GM21423 (cell line): ENCODE data around the gene ANP32A.

Experiments used
- ATAC-seq: cut with Tn5 transposase; IDR thresholded peaks from one replicate; pipeline ENCODE4 v1.9.1; 2021; ENCODE audit warnings: mild to moderate bottlenecking, moderate library complexity; ENCODE audit not compliant: unreplicated experiment

Gene ANP32A

GRCh38 chr15:68784206-68784605 is 36.5 kb downstream of the ANP32A start:
- ATAC-seq = no peak

DNA sequence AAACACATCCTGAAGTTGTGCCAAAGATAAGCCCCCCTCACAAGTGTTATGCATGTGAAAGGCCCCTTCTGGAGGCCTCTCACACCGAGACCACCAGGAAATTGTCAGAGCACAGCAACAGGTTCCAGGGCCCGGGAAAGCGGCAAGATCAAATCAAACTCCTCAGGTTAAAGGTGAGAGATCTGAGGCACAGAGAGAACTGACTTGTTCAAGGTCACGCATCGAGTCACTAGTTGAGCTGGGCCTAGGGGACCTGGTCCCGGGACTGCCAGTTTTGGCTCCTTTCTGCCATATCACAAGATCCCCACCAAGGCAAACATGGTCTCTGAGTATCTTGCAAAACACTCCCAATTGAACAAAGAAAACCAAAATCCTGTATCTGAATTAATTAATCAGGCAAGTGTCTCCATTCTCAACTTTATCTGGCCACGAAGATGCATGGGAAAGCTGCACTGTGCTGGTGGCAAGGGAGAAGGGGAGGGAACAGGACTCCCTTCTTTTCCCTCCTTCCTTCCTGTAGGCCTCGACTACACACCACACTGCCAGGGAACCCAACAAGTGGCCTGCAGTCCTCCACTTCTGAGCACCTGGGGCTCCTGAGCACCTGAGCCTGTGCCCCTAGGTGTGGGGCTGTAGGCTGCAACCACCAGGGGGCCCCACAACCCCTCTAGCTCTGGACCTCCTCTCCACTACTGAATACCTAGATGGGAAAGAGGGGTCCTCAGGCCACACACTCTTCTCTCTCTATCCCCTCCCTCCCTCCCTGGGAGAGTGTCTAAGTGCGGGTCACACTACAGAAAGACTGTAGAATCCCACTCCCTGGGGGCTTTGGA is 37.3 kb downstream of the ANP32A start:
- no peak for ATAC-seq

- ATAC-seq = no peak
Measured at GRCh38 chr15:68782589-68783161, 38.0 kb downstream of the ANP32A start.

- no peak for ATAC-seq
Measured at GRCh38 chr15:68781766-68782588, 38.7 kb downstream of the ANP32A start.

- ATAC-seq = no peak
Measured at GRCh38 chr15:68781217-68781616, 39.5 kb downstream of the ANP32A start.

DNA sequence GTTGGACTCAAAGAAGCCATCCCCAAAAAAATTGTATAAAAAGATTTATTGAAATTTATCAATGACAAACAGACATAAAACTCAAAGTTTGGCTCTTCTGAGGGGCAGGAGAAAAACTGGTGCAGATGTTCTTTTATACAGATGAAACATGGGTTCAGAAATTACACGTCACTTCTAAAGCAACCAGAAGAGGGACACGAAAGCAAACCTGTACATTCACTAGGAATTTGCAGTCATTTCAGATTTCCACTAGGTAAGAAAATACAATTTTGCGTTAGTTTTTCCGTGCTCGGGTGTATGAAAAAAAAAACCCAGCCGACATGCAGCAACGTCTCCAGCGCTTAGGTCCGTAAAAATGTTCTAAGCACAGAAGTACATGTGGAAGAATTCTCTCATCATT is 41.8 kb downstream of the ANP32A start:
- ATAC-seq = no peak

- ATAC-seq = no peak
Measured at GRCh38 chr15:68776477-68777270, 44.0 kb downstream of the ANP32A start.

DNA sequence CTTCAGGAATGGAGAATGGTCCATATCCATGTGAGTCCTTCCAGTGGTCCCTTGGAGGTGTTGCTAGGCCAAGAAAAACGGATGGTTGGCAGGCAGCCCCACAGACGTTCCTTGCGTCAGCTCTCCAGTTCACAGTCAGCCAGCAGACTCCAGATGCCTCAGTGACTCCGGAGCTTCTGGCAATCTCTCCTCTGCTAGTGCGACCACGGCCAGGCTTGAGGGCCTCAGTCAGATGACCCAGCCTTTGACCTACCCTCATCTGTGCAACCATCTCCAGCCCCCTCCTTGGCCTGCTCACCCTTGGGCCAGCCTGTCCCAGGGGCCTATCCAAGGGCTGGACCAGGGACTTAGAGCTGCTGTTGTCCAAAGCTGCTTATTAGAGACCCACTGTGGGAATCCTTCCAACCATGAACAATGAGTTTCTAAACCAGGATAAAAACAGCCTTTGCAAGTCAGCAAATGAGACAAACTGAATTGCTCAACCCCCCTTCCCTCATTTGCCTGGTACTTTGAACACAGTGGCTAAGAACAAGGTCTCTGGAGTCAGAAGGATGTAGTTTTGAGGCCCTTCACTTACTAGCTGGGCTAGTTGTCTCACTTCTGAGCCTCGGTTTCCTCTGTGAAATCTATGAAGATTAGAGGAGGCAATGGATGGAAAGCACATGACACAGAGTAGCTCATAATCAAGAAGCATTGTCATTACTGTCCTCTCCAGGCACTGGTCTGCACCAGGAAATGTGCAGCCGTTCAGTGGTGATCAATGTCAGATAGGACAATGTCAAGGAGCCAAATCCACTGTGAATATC is 44.8 kb downstream of the ANP32A start:
- no peak for ATAC-seq

DNA sequence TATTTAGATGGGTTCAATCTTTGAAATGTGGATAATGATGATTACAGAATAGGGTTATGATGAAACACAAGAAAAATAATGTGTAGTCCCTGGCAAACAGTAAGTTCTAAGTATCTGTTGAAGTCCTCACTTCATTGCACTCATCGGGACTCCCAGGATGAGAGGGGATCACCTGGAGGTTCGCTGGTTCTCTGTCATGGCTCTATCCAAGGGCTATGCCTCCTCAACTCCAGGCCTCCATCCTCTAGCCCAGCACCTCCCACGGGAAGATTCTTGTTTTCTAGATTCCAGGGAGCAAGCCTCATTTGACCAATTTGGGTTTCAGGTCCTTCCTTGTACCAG is 45.5 kb downstream of the ANP32A start:
- ATAC-seq = no peak

DNA sequence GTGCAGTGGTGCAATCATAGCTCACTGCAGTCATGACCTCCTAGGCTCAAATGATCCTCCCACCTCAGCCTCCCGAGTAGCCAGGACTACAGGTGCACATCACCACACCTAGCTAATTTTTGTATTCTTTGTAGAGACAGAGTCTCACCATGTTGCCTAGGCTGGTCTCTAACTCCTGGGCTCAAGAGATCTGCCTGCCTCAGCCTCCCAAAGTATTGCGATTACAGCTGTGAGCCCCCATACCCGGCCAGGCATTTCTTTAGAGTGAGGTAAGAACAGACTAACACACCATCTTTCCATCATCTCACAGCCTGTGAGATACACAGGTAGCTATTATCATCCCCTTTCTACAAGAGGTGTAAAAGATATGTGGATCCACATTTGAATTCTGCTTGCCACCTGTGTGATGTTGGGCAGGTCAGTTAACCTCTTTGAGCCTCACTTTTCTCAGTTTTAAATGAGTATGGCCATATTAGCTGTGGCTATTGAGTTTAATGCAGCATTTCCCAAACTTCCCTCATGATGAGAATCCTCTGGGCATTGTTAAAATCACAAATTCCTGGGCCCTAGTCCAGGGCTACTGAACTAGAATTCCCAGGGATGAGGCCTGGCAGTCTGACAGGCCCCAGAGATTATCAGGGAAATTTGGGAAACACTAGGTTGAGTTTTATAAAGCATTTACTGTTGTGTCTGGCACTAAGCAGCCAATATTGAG is 46.0 kb downstream of the ANP32A start:
- ATAC-seq = no peak

DNA sequence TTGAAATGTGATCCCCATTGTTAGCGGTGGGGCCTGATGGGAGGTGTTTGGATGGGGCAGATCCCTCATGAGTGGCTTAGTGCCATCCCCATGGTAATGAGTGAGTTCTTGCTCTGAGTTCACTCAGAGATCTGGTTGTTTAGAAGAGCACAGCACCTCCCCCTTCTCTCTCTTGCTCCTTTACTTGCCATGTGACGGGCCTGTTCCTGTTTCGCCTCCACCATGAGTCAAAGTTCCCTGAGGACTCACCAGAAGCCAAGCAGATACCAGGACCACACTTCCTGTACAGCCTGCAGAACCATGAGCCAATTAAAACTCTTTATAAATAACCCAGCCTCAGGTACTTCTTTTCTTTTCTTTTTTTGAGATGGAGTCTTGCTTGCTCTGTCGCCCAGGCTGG is 46.6 kb downstream of the ANP32A start:
- no peak for ATAC-seq

GRCh38 chr15:68773036-68773435 is 47.7 kb downstream of the ANP32A start:
- ATAC-seq = no peak

- ATAC-seq = no peak
Measured at GRCh38 chr15:68770216-68770615, 50.5 kb downstream of the ANP32A start.

- no peak for ATAC-seq
Measured at GRCh38 chr15:68769702-68770101, 51.0 kb downstream of the ANP32A start.

DNA sequence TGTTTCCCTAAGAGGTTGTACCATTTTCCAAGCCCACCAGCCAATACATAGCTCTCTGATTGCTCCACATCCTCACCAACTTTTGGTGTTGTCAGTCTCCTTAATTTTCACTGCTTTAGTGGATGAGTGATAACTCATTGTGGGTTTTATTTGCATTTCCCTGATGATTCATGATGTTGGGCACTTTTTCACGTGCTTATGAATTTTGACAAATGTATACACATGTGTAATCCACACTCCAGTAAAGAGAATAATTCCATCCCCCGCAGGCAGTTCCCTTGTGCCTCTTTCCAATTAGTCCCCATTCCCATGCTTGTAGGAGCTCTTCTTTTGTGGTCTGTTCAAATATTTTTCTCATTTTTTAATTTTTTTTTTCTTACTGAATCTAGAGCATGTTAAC is 52.4 kb downstream of the ANP32A start:
- no peak for ATAC-seq

- no peak for ATAC-seq
Measured at GRCh38 chr15:68767833-68768232, 52.9 kb downstream of the ANP32A start.

DNA sequence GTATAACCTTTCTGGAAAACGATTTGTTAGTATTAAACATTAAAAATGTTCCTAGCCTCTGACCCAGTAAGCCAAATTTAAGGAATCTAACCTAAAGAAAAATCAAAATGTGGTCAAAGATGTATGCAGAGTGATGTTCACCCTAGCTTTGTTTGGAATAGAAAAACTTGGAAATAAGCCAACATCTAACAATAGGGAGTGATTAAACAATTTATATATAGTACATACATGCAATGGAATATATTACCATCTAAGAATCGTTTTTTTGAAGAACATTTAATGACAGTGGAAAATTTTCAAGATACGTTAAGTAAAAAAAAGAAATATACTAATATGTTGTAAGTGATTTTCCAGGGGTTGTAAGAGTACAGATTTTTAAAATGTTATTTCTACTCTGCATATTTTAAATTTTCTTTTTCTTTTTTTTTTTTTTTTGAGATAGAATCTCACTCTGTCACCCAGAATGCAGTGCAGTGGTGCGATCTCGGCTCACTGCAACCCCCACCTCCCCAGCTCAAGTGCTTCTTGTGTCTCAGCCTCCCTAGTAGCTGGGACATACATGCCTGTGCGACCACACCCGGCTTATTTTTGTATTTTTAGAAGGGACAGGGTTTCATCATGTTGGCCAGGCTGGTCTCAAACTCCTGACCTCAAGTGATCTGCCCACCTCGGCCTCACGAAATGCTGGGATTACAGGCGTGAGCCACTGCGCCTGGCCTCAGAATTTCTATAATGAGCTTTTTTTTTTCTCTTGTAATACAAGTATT is 54.9 kb downstream of the ANP32A start:
- no peak for ATAC-seq

GRCh38 chr15:68764090-68764489 is 56.6 kb downstream of the ANP32A start:
- no peak for ATAC-seq

- no peak for ATAC-seq
Measured at GRCh38 chr15:68763063-68763462, 57.6 kb downstream of the ANP32A start.
